Measurements from ENCODE around the gene FXYD2. TPM values are rescaled to one million over a fixed set of nuclear protein-coding genes. Genes with fewer than 3 reads are reported as not detected.

The FXYD2 gene
- total and polyA plus RNA-seq, 2 of the 4 experiments (the other 2 are of a cell fraction) = 0.09 TPM; not detected in 1

DNA sequence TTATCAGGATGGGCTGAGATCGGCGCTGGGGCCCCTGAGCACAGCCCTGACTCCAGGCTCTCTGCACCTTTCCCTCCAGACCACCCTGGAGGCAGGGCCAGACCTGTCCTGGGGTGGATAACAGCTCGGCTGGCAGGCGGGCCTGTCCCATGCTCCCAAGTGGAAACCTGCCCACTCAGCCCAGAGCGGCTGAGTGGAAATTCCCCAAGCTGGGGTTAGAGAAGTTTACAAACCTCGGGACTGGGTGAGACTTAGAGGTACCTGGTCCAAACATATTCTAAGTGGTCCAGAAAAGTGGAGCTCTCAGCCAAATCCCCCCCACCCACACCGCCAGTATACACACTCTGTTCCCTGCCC is 4.8 kb upstream of the FXYD2 start:
- no peak overlapping the region for H3K9ac ChIP-seq (ENCODE audit: low read depth, low read length)
- no peak overlapping the region for H3K23ac ChIP-seq (ENCODE audit: low read depth, low read length)
- H3K36me3 ChIP-seq (ENCODE audit: control insufficient read depth, insufficient read depth, low read length) = no peaks in the 10 kb centered on the region
- no peak overlapping the region for H4K91ac ChIP-seq (ENCODE audit: insufficient read depth, low read depth, low read length)
- H3K14ac ChIP-seq (replicated peaks; ENCODE audit: low read depth, low read length) = no peak overlapping the region
- no peak overlapping the region for H4K8ac ChIP-seq (ENCODE audit: low read depth in 2 of 2, low read length in 2 of 2)
- H4K5ac ChIP-seq (ENCODE audit: low read depth, low read length) = no peak overlapping the region
- no CpG with 5 or more reads among the region's 7 CpGs for WGBS, 2 experiments (ENCODE audit: extremely low coverage in 2 of 2, insufficient read length in 1 of 2)
- no peak overlapping the region for H2BK15ac ChIP-seq (ENCODE audit: low read depth, low read length)
- H3K79me1 ChIP-seq (ENCODE audit: low read depth in 1 of 2, low read length in 2 of 2) = no peaks in the 10 kb centered on the region
- H4K20me1 ChIP-seq (ENCODE audit: insufficient read depth, low read length) = no peaks in the 10 kb centered on the region
- dilution Hi-C loops (cut with HindIII; ENCODE audit: low sequenced_read_pairs, unreplicated experiment) (no loop called here), in situ Hi-C loops (cut with MboI; ENCODE audit: low sequenced_read_pairs) (no loop called here), intact Hi-C loops (cut with micrococcal nuclease) (no loop called here)
- no peaks in the 10 kb centered on the region for H3K9me3 ChIP-seq (ENCODE audit: control insufficient read depth, insufficient read depth, low read length)
- TF ChIP-seq CEBPB (IDR thresholded peaks at IDR 0.05; ENCODE audit: low read depth, low read length) (no peak), RFX5 (IDR thresholded peaks at IDR 0.05; ENCODE audit: low read depth, low read length) (no peak), POLR2A (IDR thresholded peaks at IDR 0.05; ENCODE audit: low read depth, low read length) (no peak), FOS (IDR thresholded peaks at IDR 0.05; ENCODE audit: low read depth, low read length) (no peak), NFE2L2 (IDR thresholded peaks at IDR 0.05; ENCODE audit: low read depth, low read length) (no peak), RCOR1 (IDR thresholded peaks at IDR 0.05; ENCODE audit: insufficient replicate concordance, low read length) (no peak), BHLHE40 (IDR thresholded peaks at IDR 0.05; ENCODE audit: low read depth, low read length) (no peak), MAZ (IDR thresholded peaks at IDR 0.05; ENCODE audit: borderline replicate concordance, low read depth, low read length) (no peak)
- TF ChIP-seq, protein P1, sequence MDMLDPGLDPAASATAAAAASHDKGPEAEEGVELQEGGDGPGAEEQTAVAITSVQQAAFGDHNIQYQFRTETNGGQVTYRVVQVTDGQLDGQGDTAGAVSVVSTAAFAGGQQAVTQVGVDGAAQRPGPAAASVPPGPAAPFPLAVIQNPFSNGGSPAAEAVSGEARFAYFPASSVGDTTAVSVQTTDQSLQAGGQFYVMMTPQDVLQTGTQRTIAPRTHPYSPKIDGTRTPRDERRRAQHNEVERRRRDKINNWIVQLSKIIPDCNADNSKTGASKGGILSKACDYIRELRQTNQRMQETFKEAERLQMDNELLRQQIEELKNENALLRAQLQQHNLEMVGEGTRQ (IDR thresholded peaks at IDR 0.05; ENCODE audit: low read depth, low read length) = no peak
- no peak overlapping the region for H2AK5ac ChIP-seq (ENCODE audit: low read depth, low read length)
- no TSS peak for BruUV-seq (replicated peaks)
- H3K4me2 ChIP-seq (ENCODE audit: low read depth, low read length) = no peak overlapping the region
- H3K56ac ChIP-seq (ENCODE audit: extremely low read depth, insufficient read depth, low read length) = no peak overlapping the region
- no peak overlapping the region for H2BK5ac ChIP-seq (ENCODE audit: low read depth, low read length, poor library complexity, severe bottlenecking)
- 0 out of 2 replicates have a peak overlapping the region, but pooled peaks have one; percentile 65 for H3K4ac ChIP-seq (ENCODE audit: low read depth, low read length)
- no peak overlapping the region for H2AK9ac ChIP-seq (replicated peaks; ENCODE audit: low read depth, low read length, poor library complexity)
- no peak overlapping the region for H2BK20ac ChIP-seq (ENCODE audit: low read depth, low read length)
- ChIA-PET POLR2A (ENCODE audit: unreplicated experiment) (no interaction called here), CTCF (no interaction called here)
- no peak overlapping the region for H2AFZ ChIP-seq (replicated peaks; ENCODE audit: low read length, poor library complexity)
- DNase-seq = no peak
- H3K9me1 ChIP-seq (ENCODE audit: insufficient read depth, low read length) = no peaks in the 10 kb centered on the region
- peaks cover 7% of the 10 kb centered on the region; the same call in 1 of the 2 replicates for H3K4me1 ChIP-seq (ENCODE audit: control insufficient read depth, insufficient read depth, low read length)
- no peak overlapping the region for H3K4me3 ChIP-seq (ENCODE audit: insufficient read depth, low read depth, low read length)
- no peak overlapping the region for H2BK120ac ChIP-seq (ENCODE audit: low read depth, low read length)
- H3K18ac ChIP-seq (ENCODE audit: low read depth, low read length) = no peak overlapping the region
- ATAC-seq (ENCODE audit: low read depth) = no peak
- peaks cover 9% of the 10 kb centered on the region; the same call in 1 of the 2 replicates for H3K27me3 ChIP-seq (ENCODE audit: control insufficient read depth, insufficient read depth, low read length)
- no peak overlapping the region for H3K27ac ChIP-seq (ENCODE audit: insufficient read depth, low read length)

Data from IMR-90 (cell line).